Neural progenitor cell (in vitro differentiated cells): ENCODE measurements around the gene COL4A5. TPM values are rescaled to one million over a fixed set of nuclear protein-coding genes. Genes with fewer than 3 reads are reported as not detected.

Experiments
- DNase-seq: peaks from one replicate; pipeline ENCODE4 v3.0.0-alpha.2; 2016; ENCODE audit warnings: low spot score
- H2AFZ ChIP-seq: fragments of 200-600 bp; sonication (generic); replicated peaks from 2 replicates; pipeline ENCODE4 v1.6.1; 2016; ENCODE audit warnings: antibody characterized with exemption
- H3F3A ChIP-seq: fragments of 200-600 bp; sonication (generic); 2 replicates; pipeline ENCODE4 v1.6.1; 2016; ENCODE audit warnings: antibody characterized with exemption, low read depth
- H3K27ac ChIP-seq: fragments of 200-600 bp; sonication (generic); 2 replicates; pipeline ENCODE4 v1.5.1; 2016; ENCODE audit warnings: mild to moderate bottlenecking
- H3K27me3 ChIP-seq: fragments of 200-600 bp; sonication (generic); 2 replicates; pipeline ENCODE4 v1.6.1; 2016; ENCODE audit warnings: mild to moderate bottlenecking, moderate library complexity
- H3K36me3 ChIP-seq: fragments of 200-600 bp; sonication (generic); 2 replicates; pipeline ENCODE4 v1.5.1; 2016
- H3K4me1 ChIP-seq: fragments of 200-600 bp; sonication (generic); 2 replicates; pipeline ENCODE4 v1.6.1; 2016; ENCODE audit warnings: mixed run types
- H3K4me2 ChIP-seq: fragments of 200-600 bp; sonication (generic); 2 replicates; pipeline ENCODE4 v1.6.1; 2016
- H3K4me3 ChIP-seq: fragments of 200-600 bp; sonication (generic); 2 replicates; pipeline ENCODE4 v1.5.1; 2016
- H3K79me2 ChIP-seq: fragments of 200-600 bp; sonication (generic); 2 replicates; pipeline ENCODE4 v1.6.1; 2016; ENCODE audit warnings: low read depth
- H3K9ac ChIP-seq: fragments of 200-600 bp; sonication (generic); 2 replicates; pipeline ENCODE4 v1.6.1; 2016
- H3K9me3 ChIP-seq: fragments of 200-600 bp; sonication (generic); 2 replicates; pipeline ENCODE4 v1.5.1; 2016; ENCODE audit warnings: low read depth
- H4K20me1 ChIP-seq: fragments of 200-600 bp; sonication (generic); 2 replicates; pipeline ENCODE4 v1.6.1; 2016; ENCODE audit warnings: low read depth
- H3K27ac Mint-ChIP-seq: 3 replicates; pipeline ENCODE4 v1.8.0; 2021; ENCODE audit warnings: mixed read lengths
- H3K27me3 Mint-ChIP-seq: 2 replicates; pipeline ENCODE4 v1.8.0; 2022; ENCODE audit warnings: low read depth, mild to moderate bottlenecking, inconsistent platforms, moderate library complexity, mixed read lengths; ENCODE audit not compliant: insufficient read depth
- H3K36me3 Mint-ChIP-seq: 3 replicates; pipeline ENCODE4 v1.8.0; 2021; ENCODE audit warnings: mixed read lengths
- H3K4me1 Mint-ChIP-seq: 3 replicates; pipeline ENCODE4 v1.8.0; 2021; ENCODE audit warnings: mixed read lengths
- H3K4me3 Mint-ChIP-seq: 3 replicates; pipeline ENCODE4 v1.8.0; 2021; ENCODE audit warnings: mild to moderate bottlenecking, moderate library complexity, mixed read lengths
- H3K9me3 Mint-ChIP-seq: 3 replicates; pipeline ENCODE4 v1.8.0; 2020; ENCODE audit warnings: mixed read lengths
- CTCF ChIP-seq: fragments of 200-600 bp; sonication (generic); IDR thresholded peaks from 2 replicates; pipeline ENCODE4 v1.5.1; 2017; ENCODE audit warnings: antibody characterized with exemption, mild to moderate bottlenecking
- EZH2 ChIP-seq: fragments of 200-600 bp; sonication (generic); IDR thresholded peaks from 2 replicates; pipeline ENCODE4 v1.6.1; 2017; ENCODE audit warnings: antibody characterized with exemption, mild to moderate bottlenecking, moderate library complexity
- EZH2phosphoT487 ChIP-seq: fragments of 200-600 bp; sonication (generic); IDR thresholded peaks from 2 replicates; pipeline ENCODE4 v1.6.1; 2017; ENCODE audit warnings: antibody characterized with exemption
- total RNA-seq: library from RNA; depleted of rRNA; stranded (reverse); fragments of >200 nt; gene quantifications from 2 replicates; pipeline ENCODE4 v1.2.3, GENCODE V29; 2015; ENCODE audit warnings: low replicate concordance

COL4A5 gene
- total RNA-seq, 1 donor from 2014 or later, result 115 TPM

GRCh38 chrX:108426262-108426661, 13.4 kb upstream of the COL4A5 start:
- Histone ChIP-seq H3K36me3 (peaks cover 4% of the 10 kb centered on the region), H4K20me1 (no peaks in the 10 kb centered on the region), H3K27ac (no peak overlapping the region), H3K27me3 (no peaks in the 10 kb centered on the region), H3K9me3 (no peaks in the 10 kb centered on the region), H3F3A (no peaks in the 10 kb centered on the region), H2AFZ (no peak overlapping the region), H3K4me3 (no peak overlapping the region), H3K79me2 (no peaks in the 10 kb centered on the region), H3K9ac (no peak overlapping the region), H3K4me1 (peaks cover 8% of the 10 kb centered on the region), H3K4me2 (peak overlapping the region; percentile 36)
- H3K4me3 Mint-ChIP-seq, result no peak overlapping the region
- peaks cover 48% of the 10 kb centered on the region for H3K36me3 Mint-ChIP-seq
- H3K27me3 Mint-ChIP-seq, result no peaks in the 10 kb centered on the region
- H3K9me3 Mint-ChIP-seq, result no peaks in the 10 kb centered on the region
- TF ChIP-seq EZH2, result no peak
- DNase-seq, result peak; percentile 62
- peaks cover 17% of the 10 kb centered on the region for H3K4me1 Mint-ChIP-seq
- peak overlapping the region; percentile 26 for H3K27ac Mint-ChIP-seq

DNA sequence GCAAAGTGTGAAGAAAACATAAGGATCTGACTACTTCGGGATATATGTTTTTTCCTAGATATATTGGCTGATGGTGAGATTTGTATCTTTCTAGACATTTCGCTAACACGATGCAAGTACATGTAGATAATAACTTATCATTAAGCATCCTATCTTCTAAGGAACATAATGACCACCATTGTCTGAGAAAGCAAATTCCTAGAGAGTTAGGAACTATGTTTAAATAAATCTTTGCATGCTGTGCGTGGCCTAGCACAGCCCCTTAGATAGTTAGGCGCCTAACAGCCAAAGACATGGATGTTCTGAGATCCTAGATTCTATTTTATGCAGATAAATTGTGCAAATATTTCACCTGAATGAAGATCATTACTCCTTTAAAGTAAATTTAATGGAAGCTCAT, 4.4 kb upstream of the COL4A5 start:
- Histone ChIP-seq H3K27ac (no peak overlapping the region), H3K4me3 (peak overlapping the region; percentile 30), H2AFZ (no peak overlapping the region), H3K36me3 (no peaks in the 10 kb centered on the region), H3K4me1 (peaks cover 31% of the 10 kb centered on the region), H3K9me3 (no peaks in the 10 kb centered on the region), H3K9ac (no peak overlapping the region), H3F3A (peaks cover 18% of the 10 kb centered on the region), H3K27me3 (no peaks in the 10 kb centered on the region), H3K4me2 (peak overlapping the region; percentile 91), H3K79me2 (peaks cover 26% of the 10 kb centered on the region), H4K20me1 (no peaks in the 10 kb centered on the region)
- peak overlapping the region; percentile 82 for H3K4me3 Mint-ChIP-seq
- DNase-seq, result no peak
- H3K27me3 Mint-ChIP-seq, result peaks cover 5% of the 10 kb centered on the region
- TF ChIP-seq CTCF, result no peak
- no peak for TF ChIP-seq EZH2
- no peak for TF ChIP-seq EZH2phosphoT487
- H3K27ac Mint-ChIP-seq, result no peak overlapping the region
- no peaks in the 10 kb centered on the region for H3K9me3 Mint-ChIP-seq
- H3K36me3 Mint-ChIP-seq, result peaks cover 27% of the 10 kb centered on the region
- H3K4me1 Mint-ChIP-seq, result peaks cover 28% of the 10 kb centered on the region

DNA sequence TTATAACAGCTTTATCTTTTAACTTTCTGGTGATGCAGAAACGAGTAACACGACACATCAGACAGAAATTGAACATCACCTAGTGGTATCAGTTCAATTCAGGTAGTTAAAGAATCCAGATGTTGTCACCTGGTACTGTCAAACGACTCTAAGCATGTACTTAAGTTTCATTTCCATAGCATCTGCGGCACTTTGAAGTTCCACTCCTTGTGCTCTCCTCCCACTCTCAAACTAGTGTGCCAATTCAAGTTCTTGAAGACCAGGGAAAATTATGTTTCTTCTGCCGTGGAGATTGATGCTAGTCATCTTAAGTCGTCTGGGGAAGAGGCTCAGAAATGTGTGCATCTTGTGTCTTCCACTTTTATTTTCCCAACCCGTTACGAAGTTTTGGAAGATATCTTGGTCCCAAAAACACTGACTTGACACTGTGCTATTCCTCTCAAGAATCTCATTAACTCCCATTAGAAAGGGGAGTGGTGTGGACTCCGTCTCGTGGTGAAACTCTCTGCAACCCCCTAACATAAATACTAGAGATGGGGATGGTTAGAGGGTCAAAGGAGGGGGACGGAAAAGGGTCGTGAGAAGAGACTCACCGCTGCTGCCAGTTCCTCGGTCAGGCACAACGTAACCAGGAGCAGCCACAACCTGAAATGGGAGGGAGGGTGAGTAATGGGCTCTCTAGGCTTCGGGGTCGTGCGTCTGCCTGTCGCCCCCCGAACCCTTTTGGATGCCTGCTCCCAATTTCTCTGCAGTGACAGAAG, 2.1 kb upstream of the COL4A5 start:
- Histone ChIP-seq H3K4me2 (peak overlapping the region; percentile 91), H3K9me3 (no peaks in the 10 kb centered on the region), H4K20me1 (no peaks in the 10 kb centered on the region), H3K27me3 (no peaks in the 10 kb centered on the region), H3K79me2 (peaks cover 49% of the 10 kb centered on the region), H3K4me1 (peaks cover 31% of the 10 kb centered on the region), H2AFZ (peak overlapping the region; percentile 82), H3K9ac (no peak overlapping the region), H3K4me3 (peak overlapping the region; percentile 84), H3K36me3 (no peaks in the 10 kb centered on the region), H3K27ac (no peak overlapping the region), H3F3A (peaks cover 30% of the 10 kb centered on the region)
- no peaks in the 10 kb centered on the region for H3K9me3 Mint-ChIP-seq
- TF ChIP-seq EZH2phosphoT487 (no peak), CTCF (no peak), EZH2 (no peak)
- H3K36me3 Mint-ChIP-seq, result peaks cover 12% of the 10 kb centered on the region
- peak; percentile 37 for DNase-seq
- peaks cover 35% of the 10 kb centered on the region for H3K4me1 Mint-ChIP-seq
- peak overlapping the region; percentile 78 for H3K27ac Mint-ChIP-seq
- peak overlapping the region; percentile 100 for H3K4me3 Mint-ChIP-seq
- H3K27me3 Mint-ChIP-seq, result peaks cover 5% of the 10 kb centered on the region

DNA sequence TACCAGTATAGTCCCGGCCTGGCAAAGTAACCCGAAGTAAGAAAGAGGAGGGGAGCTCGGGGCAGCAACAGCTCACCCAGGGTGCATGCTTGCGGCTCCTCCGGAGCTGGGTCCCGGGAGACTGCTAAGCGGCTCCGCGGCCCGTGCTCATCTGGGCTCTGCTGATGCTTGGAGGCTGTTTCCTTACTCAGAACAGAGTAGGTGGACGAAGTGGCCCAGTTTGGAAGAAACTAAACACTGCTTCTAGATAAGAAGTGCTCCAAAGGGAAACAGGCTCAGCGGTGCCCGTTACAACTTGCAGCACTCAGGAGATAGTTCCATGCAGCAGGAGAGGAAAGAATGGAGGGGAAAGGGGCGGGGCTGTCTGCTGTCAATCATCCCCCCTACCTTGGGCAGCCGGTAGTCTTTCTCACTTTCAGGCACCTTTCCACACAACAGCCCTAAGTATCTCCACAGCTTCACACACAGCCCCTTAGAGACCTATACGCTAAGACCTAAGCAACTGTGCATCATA, 1.5 kb upstream of the COL4A5 start, which contains the start of gene COL4A6:
TSS of gene COL4A6 (minus strand) at position 313 of the 514 bp plus-strand sequence. CDS start at position 87, 226 bp downstream.
- Mint-ChIP-seq H3K36me3 (peaks cover 10% of the 10 kb centered on the region), H3K27ac (peak within 1 kb of the TSS; percentile 100), H3K9me3 (no peaks in the 10 kb centered on the region), H3K4me3 (peak within 1 kb of the TSS; percentile 100), H3K27me3 (peaks cover 5% of the 10 kb centered on the region), H3K4me1 (peaks cover 41% of the 10 kb centered on the region)
- Histone ChIP-seq H3K9ac (no peak within 1 kb of the TSS), H4K20me1 (no peaks in the 10 kb centered on the region), H3K79me2 (peaks cover 55% of the 10 kb centered on the region), H3F3A (peaks cover 30% of the 10 kb centered on the region), H3K4me3 (peak within 1 kb of the TSS; percentile 84), H3K27ac (peak within 1 kb of the TSS; percentile 82), H3K4me2 (peak within 1 kb of the TSS; percentile 91), H2AFZ (peak within 1 kb of the TSS; percentile 98), H3K27me3 (no peaks in the 10 kb centered on the region), H3K9me3 (no peaks in the 10 kb centered on the region), H3K4me1 (peaks cover 31% of the 10 kb centered on the region), H3K36me3 (peaks cover under 1% of the 10 kb centered on the region)
- DNase-seq, result peak; percentile 72
- TF ChIP-seq CTCF (no peak), EZH2phosphoT487 (no peak), EZH2 (no peak)
